Choroid plexus epithelial cell (primary cell): ENCODE data around the gene PIK3AP1.

Experiments used
- DNase-seq: peaks from one replicate; pipeline ENCODE4 v3.0.0-alpha.2; 2010; ENCODE audit warnings: low read depth
- H3K4me3 ChIP-seq: 2 replicates; pipeline ENCODE4 v1.5.1; 2011; ENCODE audit warnings: low read depth, mild to moderate bottlenecking, control low read depth, low read length, moderate library complexity
- CTCF ChIP-seq: conservative IDR thresholded peaks from 2 replicates; pipeline ENCODE4 v1.5.1; 2011; ENCODE audit warnings: low read depth, mild to moderate bottlenecking, control low read depth, inconsistent platforms, low read length, moderate library complexity

PIK3AP1 gene

GRCh38 chr10:96719200-96719599, 1.1 kb downstream of the PIK3AP1 start:
- TF ChIP-seq CTCF, result no peak
- no peak overlapping the region for H3K4me3 ChIP-seq
- no peak for DNase-seq

GRCh38 chr10:96718304-96718990, 1.9 kb downstream of the PIK3AP1 start:
- no peak overlapping the region for H3K4me3 ChIP-seq
- no peak for DNase-seq
- TF ChIP-seq CTCF, result no peak

- no peak for TF ChIP-seq CTCF
- H3K4me3 ChIP-seq, result no peak overlapping the region
- DNase-seq, result no peak
These were observed 3.9 kb downstream of the PIK3AP1 start for GRCh38 chr10:96716390-96716789.

DNA sequence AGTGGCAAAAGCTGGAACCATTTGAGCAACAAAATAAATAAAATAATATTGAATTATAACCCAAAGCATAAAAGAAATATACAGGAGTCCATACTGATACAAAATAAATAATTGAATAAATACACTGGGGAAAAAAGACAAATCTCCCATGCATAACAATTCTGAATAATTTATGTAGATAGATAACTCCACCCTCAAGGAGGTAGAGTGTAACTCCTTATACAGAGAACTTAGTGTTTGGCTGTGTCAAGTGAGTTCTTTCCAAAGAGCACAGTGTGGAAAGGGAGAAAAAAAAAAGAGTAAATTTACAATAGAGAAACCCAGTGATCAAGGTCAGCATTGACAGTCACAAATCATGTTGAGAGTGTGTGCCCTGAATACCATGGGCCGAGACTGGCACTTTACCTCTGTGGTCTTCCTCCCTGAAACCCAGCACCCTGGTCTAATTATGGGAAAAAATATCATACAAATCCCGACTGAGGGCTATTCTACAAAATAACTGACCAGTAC, 5.5 kb downstream of the PIK3AP1 start:
- DNase-seq, result no peak
- TF ChIP-seq CTCF, result no peak
- no peak overlapping the region for H3K4me3 ChIP-seq

DNA sequence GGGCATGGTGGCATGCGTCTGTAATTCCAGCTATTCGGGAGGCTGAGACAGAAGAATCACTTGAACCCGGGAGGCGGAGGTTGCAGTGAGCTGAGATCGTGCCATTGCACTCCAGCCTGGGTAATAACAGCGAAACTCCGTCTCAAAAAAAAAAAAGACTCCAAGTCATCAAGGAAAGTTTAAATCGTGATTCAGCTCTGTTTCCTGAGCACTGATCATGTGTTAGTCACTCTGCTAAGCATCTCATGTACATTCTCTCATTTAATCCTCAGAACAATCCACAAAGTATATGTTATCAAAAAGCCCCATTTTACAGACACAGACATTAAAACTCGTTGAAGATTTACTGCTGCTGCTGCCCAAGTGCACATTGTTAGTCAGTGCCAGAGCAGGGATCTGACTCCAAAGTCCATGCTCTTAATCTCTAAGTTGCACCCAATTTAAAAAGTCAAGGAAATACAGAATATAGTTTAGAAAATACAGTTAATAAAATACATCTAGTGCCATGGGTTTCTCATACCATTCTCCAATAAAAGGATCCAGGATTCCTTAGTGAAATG, 6.2 kb downstream of the PIK3AP1 start:
- H3K4me3 ChIP-seq, result no peak overlapping the region
- peak; percentile 18 for DNase-seq
- no peak for TF ChIP-seq CTCF

DNA sequence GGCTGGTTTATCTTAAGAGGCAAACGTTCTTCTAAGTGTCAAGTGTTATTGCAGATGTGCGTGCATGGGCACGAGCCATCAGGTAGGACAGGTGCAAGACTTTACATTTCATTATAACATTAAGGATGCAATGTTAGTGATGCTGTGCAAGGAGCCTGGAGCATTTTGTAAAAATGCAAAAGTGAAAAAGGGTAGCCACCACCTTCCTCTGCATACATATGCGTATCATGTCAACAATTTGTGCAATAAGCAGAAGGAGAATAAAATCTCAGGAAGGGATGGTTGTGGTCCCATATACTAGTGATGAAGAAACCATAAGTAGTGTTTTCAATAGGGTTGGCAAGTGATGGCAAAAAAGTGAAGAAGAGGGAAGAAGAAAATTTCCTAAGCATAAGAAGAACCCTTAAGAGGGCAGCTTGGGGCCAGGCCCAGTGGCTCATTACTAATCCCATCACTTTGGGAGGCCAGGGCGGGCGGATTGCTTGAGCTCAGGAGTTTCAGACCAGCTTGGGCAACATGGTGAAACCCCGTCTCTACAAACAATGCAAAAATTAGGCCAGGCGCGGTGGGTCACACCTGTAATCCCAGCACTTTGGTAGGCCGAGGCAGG, 7.5 kb downstream of the PIK3AP1 start:
- no peak for DNase-seq
- H3K4me3 ChIP-seq, result no peak overlapping the region
- TF ChIP-seq CTCF, result no peak
